Cerebellar cortex (tissue), 1 donor: ENCODE results near the gene TRIM33.
"Not testable (repeated sequence)": the region's sequence is repeated elsewhere in the genome, so short reads cannot be mapped to it uniquely, and the experiment has no call there.

Source experiments
- DNase-seq: peaks from one replicate; pipeline ENCODE4 v3.0.0-alpha.2; 2015; ENCODE audit warnings: low spot score

TRIM33 gene

DNA sequence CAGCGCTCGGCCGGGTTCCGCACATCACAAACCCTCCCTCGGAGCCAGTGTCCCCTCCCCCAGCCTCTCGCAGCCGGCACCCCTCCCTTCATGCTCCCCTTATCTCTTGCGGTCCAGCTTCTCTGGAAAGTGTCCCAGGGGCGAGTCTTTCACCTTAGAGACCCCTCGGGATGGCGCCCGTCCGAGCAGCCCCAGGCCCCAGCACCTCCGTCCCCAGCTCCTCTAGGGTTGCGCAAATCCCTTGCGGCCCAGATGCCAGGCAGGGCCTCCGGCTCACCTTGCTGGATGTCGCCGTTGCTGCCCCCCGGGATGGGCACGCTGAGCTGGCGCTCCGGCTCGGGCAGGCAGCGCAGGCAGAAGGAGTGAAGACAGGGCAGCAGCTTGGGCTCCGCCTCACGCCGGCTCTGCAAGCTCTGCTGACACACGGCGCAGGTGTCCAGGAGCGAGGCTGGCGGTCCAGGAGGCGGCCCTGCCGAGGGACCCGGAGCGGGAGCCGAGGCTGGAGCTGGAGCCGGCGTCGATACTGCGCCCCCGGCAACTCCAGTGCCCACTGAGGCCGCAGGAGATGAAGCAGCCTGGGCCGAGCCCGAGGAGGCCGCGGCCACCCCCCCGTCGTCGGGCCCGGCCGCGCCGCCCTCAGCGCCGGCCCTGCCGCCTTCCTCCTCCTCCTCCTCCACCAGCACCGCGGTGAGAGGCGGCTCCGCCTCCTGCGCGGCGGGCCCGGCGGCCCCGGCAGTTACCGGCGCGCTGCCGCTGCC is 550 bp downstream of the TRIM33 start:
- peak; percentile 31 for DNase-seq

DNA sequence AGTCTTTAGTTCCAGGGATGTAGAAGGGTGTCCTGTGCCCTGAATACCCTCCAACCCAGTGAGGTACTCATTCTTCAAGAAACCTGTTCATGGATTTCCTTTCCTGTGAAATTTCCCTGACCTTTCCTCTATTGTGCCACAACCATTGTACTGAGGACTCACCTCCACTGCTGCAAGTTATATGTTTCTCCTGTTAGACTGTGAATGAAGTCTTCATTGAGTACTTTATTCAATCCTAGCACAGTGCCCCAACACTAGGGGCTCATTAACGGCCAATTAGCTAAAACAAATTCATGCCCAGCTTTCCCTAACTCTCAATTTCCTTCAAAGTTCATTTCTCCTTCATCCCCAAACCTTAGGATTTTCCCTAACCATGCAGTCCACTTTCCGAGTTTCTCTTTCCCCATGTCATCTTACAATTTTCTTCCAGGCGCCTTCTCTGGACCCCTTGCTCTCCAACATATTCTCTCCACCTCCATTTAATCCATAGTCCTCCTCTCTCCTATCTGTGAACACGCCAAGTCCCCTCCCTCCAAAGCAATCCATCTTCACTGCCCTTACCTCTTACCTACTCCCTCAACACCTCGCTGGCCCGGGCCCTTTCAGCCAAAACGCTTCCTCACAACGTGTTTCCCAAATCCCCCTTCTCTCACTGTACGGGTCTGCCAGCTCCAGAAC is 1.3 kb downstream of the TRIM33 start:
- no peak for DNase-seq

DNA sequence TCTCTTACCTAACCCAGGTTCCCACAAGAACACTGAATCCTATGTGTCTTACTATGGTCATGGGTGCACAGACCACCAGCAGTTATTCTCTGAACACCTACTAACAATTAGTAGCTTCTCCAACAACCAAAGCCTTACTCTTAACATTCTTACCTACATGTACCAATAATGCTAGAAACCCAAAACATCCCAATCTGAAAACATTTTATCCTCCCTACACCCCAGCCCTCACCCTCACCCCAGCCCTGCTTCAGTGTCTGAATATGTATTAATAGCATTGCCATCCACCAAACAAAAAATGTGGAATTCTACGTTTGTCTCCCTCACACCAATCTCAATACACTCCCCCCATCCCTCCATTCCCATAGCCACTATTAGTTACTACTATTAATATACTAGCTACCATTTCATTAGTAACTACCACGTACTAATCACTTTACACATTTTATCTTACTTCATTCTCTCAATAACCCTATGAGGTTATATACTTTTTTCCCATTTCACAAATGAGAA is 2.6 kb downstream of the TRIM33 start:
- no peak for DNase-seq

DNA sequence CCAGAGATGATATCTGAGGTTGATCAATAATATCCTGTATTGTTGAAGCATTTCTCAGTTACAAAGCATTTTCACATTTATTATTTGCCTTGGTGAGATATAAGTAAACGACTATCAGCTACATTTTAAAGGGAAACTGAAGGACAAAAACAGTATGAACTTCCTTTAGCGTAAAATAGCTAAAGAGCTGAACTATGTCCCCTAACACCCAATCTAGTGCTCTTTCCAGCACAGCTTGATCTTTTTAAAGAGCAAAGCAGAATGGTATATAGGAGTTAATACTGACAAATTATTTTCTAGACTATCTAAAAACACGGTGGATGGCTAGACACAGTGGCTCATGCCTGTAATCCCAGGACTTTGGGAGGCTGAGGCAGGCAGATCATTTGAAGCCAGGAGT is 3.5 kb downstream of the TRIM33 start:
- no peak for DNase-seq

DNA sequence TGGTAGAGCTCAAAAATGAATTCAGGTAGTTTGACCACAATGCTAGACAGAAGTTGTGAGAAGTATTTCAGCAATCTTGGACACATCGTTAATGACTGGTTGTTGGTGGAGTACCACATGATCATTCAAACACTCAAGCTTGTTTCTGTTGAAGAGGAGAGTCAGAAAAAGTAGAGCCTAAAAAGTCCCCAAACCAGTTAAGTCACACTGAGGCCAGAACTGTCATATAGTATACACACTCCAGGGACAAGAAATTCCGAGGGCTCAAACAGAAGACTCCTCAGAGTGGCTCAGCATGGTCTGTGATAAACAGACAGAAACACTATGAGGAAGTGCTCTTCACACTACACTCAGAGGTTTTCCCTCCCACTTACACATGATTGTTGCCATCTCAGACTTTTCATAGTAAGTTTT is 5.8 kb downstream of the TRIM33 start:
- DNase-seq = no peak

DNA sequence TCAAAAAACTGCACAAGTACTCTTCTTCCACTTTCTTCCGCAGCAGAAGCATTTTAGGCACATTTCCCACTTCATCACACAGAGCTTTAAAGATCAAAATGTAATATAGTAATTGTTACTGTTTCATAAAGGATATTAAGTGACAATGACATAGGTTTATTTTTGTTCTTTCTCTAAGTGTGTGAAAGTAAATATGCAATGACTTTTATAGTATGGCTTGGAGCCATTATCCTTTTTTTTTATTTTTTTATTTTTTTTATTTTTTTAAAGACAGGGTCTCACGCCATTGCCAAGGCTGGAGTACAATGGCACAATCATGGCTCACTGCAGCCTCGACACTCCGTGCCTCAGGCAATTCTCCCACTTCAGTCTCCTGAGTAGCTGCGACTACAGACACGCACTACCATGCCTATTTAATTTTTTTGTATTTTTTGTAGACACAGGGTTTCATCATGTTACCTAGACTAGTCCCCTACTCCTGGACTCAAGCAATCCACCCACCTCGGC is 7.0 kb downstream of the TRIM33 start:
- no peak for DNase-seq

DNA sequence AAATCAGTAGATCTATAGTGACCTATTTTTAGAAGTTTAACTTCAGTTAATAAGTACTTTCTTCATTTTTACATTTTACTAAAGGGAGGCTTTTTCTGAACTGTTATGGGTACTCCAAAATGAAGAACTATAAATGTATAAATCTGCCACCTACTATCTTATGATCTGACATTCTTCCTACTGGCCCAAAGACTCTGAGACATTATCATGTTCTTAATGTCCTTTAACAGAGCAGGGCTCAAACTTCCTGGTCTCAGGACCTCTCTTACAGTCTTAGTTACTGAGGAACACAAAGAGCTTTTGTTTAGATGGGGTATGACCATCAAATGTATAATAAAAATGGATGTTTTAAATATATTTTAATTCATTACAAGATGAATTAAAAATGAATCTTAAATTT is 8.9 kb downstream of the TRIM33 start:
- DNase-seq = no peak

DNA sequence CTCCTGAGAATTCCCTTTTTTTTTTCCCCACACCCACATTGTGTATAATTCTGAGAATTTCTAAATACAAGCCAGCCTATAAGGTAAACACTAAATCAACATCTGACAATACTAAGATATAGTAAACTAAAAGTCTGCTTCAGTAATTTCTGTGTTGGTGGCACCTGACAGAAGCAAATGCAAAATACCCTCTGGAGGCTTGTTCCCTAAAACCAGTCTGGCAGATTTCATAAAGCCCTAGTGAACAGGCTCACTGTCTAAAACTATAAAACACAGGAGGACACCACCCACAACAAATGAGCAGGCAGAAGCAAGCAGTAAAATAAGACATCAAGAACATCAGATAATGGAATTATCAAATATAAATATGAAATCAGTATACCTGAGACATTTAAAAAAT is 11.5 kb downstream of the TRIM33 start:
- DNase-seq = no peak

DNA sequence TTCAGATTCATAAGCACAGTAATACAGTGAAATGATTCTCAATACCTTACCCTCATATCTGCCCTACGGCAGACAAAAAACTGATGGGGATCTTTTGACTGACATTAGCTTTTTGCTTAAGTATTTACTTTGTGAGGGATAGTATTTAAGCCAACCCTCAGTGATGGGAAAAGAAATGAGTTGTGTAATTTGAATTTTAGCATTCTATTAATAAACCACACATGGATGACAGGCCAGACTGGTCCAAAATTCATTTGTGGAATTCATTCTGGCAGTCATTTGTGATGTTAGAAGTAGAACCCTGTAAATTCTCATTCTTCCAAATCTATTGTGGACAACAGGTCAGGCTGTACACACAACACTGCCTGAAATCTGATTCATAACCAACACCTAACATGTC is 14.9 kb downstream of the TRIM33 start:
- DNase-seq = no peak

DNA sequence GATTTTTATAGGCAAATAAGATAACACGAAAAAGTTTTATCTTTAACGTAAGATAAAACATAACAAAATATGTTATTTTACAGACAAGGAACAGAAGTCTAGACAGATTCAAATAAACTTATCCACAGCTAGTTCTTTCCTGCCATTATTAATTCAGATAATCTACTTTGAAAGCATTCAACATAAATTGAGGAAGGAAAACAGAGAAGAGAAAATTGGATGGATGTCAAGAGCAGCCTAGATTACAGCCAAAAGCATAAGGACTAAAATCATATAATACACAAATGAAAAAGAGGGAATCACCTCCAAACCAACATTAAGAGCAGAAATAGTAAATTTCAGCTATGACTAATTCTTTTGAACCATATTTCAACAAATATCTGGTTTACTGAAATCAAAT is 15.5 kb downstream of the TRIM33 start:
- no peak for DNase-seq

DNA sequence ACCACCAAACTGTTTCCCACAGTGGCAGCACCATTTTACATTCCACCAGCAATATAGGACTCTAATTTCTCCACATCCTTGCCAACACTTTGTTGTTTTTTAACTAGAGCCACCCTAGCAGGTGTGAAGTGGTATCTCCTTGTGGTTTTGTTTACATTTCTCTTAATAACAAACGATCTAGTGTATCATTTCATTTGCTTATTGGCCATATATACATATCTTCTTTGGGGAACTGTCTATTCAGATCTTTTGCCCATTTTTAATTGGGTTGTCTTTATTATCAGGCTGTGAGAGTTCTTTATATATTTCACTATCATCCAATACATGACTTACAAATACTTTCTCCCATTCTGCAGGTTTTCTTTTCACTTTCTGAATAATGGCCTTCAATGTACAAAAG is 18.0 kb downstream of the TRIM33 start:
- no peak for DNase-seq

DNA sequence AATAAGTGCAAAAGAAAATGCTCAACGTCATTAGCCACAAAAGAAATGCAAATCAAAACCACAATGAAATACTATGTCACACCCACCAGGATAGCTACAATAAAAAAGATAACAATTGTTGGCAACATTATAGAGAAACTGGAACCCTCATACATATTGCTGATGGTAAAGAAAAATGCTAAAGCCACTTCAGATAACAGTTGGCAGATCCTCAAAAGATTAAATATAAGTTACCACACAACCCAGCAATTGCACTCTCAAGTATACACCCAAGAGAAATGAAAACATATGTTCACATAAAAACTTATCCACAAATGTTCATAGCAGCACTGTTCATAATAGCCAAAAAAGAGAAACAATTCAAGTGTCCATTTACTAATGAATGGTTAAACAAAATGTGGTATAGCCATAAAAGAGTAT is 20.7 kb downstream of the TRIM33 start:
- no peak for DNase-seq

DNA sequence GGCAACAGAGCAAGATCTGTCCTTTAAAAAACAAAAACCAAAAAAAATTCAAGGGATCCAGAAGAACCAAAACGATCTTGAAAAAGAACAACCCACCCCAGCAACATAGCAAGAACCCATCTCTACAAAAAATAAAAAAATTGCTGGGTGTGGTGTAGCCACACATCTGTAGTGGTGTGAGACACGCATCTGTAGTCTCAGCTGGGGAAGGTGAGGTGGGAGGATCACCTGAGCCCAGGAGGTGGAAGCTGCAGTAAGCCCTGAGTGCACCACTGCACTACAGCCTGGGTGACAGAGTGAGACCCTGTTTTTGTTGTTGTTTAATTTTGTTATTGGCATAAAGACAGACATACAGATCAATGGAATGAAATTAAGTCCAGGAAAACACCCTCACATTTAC is 22.3 kb downstream of the TRIM33 start:
- no peak for DNase-seq

DNA sequence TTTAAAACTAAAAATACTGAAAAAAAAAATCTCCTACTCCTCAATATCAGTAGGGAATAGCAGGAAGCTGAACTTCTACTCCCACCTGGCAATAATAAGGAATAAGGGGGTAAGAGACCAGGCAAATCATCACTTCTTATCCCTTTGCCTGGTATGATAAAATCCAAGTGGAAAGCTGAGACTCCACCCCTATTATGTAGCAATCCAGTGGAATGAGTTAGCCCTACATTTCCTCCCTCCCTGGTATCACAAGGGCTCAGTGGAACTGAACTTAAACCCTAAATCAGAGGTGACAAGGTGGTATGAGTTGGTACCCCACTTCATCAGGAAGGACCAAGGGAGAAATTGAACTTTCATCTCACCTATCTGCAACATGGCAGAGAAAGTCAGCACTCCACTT is 25.7 kb downstream of the TRIM33 start:
- no peak for DNase-seq

DNA sequence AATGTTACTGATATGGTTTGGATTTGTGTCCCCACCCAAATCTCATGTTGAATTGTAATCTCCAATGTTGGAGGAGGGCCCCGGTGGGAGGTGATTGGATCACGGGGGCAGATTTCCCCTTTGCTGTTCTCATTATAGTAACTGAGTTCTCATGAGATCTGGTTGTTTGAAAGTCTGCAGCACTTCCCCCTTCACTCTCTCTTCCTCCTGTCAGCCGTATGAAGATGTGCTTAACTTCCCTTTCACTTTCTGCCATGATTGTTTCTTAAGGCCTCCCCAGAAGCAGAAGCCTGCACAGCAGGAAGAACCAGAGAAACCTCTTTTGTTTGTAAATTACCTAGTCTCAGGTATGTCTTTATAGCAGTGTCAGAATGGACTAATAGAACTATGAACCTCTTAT is 28.4 kb downstream of the TRIM33 start:
- DNase-seq = no peak

DNA sequence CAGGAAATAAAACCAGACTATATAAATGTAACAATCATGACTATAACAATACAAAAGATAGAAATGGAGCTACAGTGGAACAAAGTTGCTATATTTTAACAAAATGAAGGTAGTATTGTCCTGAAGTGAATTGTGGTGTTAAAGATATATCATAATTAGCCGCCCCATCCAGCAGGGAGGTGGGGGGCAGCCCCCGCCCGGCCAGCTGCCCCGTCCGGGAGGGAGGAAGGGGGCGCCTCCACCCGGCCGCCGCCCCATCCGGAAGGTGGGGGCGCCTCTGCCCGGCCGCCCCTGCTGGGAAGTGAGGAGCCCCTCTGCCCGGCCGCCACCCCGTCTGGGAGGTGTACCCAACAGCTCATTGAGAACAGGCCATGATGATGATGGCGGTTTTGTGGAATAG is 31.4 kb downstream of the TRIM33 start:
- DNase-seq = not testable (repeated sequence)

DNA sequence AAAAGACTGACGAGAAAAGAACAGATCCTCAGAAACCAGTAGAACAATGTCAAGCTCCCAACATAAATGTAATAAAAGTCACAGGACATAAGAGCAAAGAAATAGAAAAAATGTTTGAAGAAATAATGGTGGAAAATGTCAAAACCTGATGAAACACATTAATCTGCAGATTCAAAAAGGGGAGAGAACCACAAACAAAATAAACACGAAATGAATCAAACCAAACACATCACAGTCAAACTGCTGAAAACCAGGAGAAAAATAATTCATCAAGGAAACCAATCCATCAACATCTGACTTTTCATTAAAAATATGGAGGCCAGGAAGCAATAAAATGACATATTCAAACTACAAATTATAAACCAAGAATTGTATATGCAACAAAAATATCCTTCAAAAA is 31.9 kb downstream of the TRIM33 start:
- DNase-seq = no peak

DNA sequence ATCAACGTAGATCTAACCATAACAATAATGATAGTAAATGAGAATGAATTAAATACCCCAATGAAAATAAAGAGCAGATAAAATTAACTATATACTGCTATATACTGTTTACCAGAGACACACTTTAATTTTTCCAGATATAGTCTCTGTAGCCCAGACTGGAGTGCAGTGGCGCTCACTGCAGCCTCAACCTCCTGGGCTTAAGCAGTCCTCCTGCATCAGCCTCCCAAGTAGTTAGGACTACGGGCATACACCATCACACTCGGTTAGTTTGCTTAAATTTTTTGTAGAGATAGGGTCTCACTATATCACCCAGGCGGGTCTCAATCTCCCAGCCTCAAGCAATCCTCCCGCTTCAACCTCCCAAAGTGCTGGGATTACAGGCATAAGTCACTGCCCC is 37.2 kb downstream of the TRIM33 start:
- DNase-seq = no peak

DNA sequence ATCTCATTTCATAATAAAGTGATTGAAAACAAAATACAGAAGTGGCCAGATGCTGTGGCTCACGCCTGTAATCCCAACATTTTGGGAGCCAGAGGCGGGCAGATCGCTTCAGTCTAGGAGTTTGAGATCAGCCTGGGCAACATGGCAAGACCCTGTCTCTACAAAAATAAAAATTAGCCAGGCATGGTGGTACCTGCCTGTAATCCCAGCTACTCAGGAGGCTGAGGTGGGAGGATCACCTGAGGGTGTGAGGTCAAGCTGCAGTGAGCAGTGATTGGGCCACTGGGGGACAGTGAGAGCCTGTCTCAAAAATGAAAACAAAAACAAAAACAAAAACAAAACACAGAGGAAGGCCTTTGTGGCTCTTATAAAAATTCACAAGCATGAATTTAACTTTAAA is 38.6 kb downstream of the TRIM33 start:
- DNase-seq = no peak

DNA sequence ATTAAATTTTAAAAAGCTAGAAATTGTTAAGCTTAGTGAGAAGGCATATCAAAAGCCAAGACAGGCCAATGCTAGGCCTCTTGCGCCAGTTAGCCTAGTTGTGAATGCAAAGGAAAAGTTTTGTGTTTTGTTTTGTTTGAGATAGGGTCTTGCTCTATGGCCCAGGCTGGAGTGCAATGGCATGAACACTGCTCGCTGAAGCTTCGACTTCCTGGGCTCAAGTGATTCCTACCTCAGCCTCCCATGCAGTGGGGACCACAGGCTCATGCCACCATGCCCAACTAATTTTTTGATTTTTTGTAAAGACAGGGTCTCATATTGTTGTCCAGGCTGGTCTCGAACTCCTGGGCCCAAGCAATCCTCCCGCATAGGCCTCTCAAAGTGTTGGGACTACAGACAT is 40.3 kb downstream of the TRIM33 start:
- DNase-seq = no peak

DNA sequence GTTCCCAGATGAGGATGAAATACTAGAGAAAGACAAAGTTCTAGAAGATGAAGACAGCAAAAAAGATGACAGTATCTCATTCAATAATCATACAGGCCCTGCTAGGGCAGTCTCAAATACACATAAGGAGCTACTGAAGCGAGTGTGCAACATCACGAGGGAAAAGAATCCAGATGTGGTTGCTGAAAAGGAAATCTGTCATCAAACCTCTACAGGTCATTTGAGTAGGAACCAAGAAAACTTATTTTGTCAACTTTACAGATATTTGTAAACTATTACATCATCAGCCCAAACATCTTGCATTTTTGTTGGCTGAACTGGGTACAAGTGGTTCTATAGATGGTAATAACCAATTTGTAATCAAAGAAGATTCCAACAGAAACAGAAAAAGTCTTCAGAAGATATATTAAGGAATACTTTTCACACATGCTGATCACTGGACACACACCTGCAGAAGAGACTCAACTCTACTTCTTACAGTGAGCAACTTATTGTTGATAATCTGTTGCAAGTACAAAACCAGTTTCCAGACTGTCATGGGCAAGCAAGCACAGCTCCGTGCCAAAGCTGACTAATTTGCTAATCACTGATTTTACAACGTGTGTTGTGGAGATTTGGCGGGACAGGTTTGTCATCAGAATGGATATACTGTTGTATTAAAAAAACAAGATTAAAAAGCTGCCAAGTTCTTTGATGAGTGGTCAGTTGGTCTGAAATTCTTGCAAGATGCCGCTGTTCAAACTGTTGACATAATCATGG is 42.1 kb downstream of the TRIM33 start:
- DNase-seq = no peak

DNA sequence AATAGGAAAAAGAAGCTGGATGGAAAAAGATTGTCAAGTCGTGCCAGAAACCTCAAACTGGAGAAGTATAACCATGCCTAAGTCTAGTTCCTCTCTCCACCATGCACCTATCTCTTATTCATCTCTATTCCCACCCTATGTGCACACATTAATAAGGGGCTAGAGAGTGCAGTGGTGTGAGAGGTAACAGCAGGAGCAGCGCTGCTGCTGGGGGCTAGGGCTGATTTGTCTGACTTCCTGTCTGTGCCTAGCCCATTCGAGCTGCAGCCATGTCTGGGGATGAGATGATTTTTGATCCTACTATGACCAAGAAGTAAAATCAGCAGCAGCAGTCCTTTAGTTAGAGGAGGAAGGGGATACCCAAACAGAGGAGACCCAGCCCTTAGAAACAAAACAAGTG is 43.0 kb downstream of the TRIM33 start:
- DNase-seq = no peak

DNA sequence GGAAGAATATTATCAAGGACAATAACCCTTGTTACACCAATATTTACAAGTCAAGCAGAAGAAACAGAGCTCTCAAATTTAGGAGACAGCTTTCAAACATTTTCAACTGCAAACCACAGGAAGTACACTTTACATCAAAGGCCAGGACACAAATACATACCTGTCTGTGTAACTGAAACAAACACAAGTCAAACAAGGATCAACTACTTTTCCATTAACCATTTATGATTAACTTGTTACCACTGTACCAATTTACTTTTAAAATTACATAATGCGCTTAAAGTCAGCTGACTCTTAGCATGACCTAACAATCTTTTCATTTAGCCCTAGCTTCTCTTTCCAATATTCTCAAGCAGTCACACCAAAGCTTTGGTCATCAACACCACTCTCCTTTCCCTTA is 43.5 kb downstream of the TRIM33 start:
- DNase-seq = no peak
